NCI-H2029 treated with DMSO at 0.1 percent for 48 hours (cell line): ENCODE data around the gene SSTR5.
"Not testable (repeated sequence)": the region's sequence is repeated elsewhere in the genome, so short reads cannot be mapped to it uniquely, and the experiment has no call there.

Source experiments
- DNase-seq: peaks from one replicate; lab custom pipeline; 2025; lab: John Stamatoyannopoulos, UW

SSTR5 gene

GRCh38 chr16:1090620-1091587 lies 18.4 kb downstream of the SSTR5 start:
- no peak for DNase-seq

- no peak for DNase-seq
Observed at GRCh38 chr16:1091992-1092552, 19.5 kb downstream of the SSTR5 start.

GRCh38 chr16:1092685-1093283 lies 20.2 kb downstream of the SSTR5 start:
- not testable (repeated sequence) for DNase-seq

- DNase-seq: no peak
Observed at GRCh38 chr16:1093284-1094123, 21.0 kb downstream of the SSTR5 start.

- no peak for DNase-seq
Observed at GRCh38 chr16:1094124-1094479, 21.6 kb downstream of the SSTR5 start.

GRCh38 chr16:1094601-1095449 lies 22.3 kb downstream of the SSTR5 start:
- DNase-seq: no peak

- DNase-seq: no peak
Observed at GRCh38 chr16:1095450-1096168, 23.1 kb downstream of the SSTR5 start.

GRCh38 chr16:1096169-1097082 lies 23.9 kb downstream of the SSTR5 start, which contains the start of gene C1QTNF8:
C1QTNF8 (minus strand) TSS chr16:1096244; CDS start chr16:1094922, 1,322 bp downstream.
- DNase-seq: no peak

- no peak for DNase-seq
Observed at GRCh38 chr16:1097156-1097555, 24.6 kb downstream of the SSTR5 start.

- DNase-seq: no peak
Observed at GRCh38 chr16:1097800-1098199, 25.3 kb downstream of the SSTR5 start.

- DNase-seq: no peak
Observed at GRCh38 chr16:1098266-1098991, 25.9 kb downstream of the SSTR5 start.

- DNase-seq: no peak
Observed at GRCh38 chr16:1099189-1100083, 26.9 kb downstream of the SSTR5 start.

- no peak for DNase-seq
Observed at GRCh38 chr16:1100084-1100800, 27.7 kb downstream of the SSTR5 start.

GRCh38 chr16:1101133-1101532 lies 28.6 kb downstream of the SSTR5 start:
- no peak for DNase-seq

GRCh38 chr16:1101573-1102332 lies 29.2 kb downstream of the SSTR5 start:
- no peak for DNase-seq

- no peak for DNase-seq
Observed at GRCh38 chr16:1102333-1102700, 29.8 kb downstream of the SSTR5 start.
